Brain microvascular endothelial cell (primary cell): ENCODE results near the gene PLK3.
"Not testable (repeated sequence)": the region's sequence is repeated elsewhere in the genome, so short reads cannot be mapped to it uniquely, and the experiment has no call there.

ENCODE experiments used
- DNase-seq: peaks from one replicate; pipeline ENCODE4 v3.0.0-alpha.2; 2020
- H3K27ac ChIP-seq: fragments of 250-450 bp; sonication (Bioruptor Pico); 2 replicates; pipeline ENCODE4 v1.5.1; 2020; ENCODE audit warnings: mild to moderate bottlenecking, moderate library complexity
- H3K27me3 ChIP-seq: fragments of 250-450 bp; sonication (Bioruptor Pico); replicated peaks from 2 replicates; pipeline ENCODE4 v1.5.1; 2020; ENCODE audit warnings: mild to moderate bottlenecking
- H3K36me3 ChIP-seq: fragments of 250-450 bp; sonication (Bioruptor Pico); replicated peaks from 2 replicates; pipeline ENCODE4 v1.5.1; 2020; ENCODE audit warnings: mild to moderate bottlenecking
- H3K4me3 ChIP-seq: 2 replicates; pipeline ENCODE4 v1.5.1; 2011; ENCODE audit warnings: low read depth, mild to moderate bottlenecking, control low read depth, low read length, moderate library complexity
- in situ Hi-C: cut with HindIII; loops from 2 replicates; pipeline ENCODE4 v1.10.0; 2017; ENCODE audit warnings: low sequenced_read_pairs, low pct_ligation_motif_present
- TF ChIP-seq, protein P1 (sequence below): IDR thresholded peaks from 2 replicates; pipeline ENCODE4 v1.5.1; 2011; ENCODE audit warnings: low read depth, mild to moderate bottlenecking, moderate library complexity, low read length, control low read depth, inconsistent platforms; ENCODE audit errors: missing control alignments

Gene PLK3

DNA sequence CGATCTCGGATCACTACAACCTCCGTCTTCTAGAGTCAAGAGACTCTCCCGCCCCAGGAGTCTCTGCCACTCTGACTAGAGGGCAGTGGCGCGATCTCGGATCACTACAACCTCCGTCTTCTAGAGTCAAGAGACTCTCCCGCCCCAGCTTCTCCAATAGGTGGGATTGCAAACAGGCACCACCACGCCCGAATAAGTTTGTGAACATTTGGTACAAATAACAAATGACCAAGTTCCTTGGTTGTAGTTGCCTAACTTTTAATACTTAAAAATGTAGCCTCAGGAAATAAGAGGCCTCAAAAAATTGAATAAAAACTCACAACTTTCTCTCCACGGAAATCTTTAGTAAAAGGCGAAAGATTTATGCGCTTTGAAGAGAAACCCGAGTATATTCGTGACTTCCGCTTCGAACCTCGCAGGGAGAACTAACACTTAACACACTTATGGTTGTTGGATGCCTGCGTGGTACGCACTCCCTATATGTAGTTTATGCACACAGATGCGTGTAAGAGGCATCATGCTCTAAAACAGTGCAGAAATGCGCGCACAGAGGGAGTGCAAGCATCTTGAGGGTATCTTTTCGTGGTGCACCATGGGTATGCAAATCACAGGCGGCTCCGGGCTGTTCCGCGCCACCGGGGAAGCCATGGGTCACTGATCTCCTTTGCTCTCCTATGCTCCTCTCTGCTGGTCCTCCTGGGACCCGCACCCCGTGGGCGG is 19.6 kb downstream of the PLK3 start:
- peak; percentile 92 for DNase-seq
- TF ChIP-seq, protein P1, sequence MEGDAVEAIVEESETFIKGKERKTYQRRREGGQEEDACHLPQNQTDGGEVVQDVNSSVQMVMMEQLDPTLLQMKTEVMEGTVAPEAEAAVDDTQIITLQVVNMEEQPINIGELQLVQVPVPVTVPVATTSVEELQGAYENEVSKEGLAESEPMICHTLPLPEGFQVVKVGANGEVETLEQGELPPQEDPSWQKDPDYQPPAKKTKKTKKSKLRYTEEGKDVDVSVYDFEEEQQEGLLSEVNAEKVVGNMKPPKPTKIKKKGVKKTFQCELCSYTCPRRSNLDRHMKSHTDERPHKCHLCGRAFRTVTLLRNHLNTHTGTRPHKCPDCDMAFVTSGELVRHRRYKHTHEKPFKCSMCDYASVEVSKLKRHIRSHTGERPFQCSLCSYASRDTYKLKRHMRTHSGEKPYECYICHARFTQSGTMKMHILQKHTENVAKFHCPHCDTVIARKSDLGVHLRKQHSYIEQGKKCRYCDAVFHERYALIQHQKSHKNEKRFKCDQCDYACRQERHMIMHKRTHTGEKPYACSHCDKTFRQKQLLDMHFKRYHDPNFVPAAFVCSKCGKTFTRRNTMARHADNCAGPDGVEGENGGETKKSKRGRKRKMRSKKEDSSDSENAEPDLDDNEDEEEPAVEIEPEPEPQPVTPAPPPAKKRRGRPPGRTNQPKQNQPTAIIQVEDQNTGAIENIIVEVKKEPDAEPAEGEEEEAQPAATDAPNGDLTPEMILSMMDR: peak; percentile 21
- peak overlapping the region; percentile 99 for H3K27ac ChIP-seq
- no peaks in the 10 kb centered on the region for H3K27me3 ChIP-seq
- peak overlapping the region; percentile 65 for H3K4me3 ChIP-seq
- peaks cover 8% of the 10 kb centered on the region for H3K36me3 ChIP-seq
- in situ Hi-C loops: no loop called here

GRCh38 chr1:44820328-44821239 is 20.4 kb downstream of the PLK3 start:
- in situ Hi-C loops: no loop called here
- H3K27ac ChIP-seq: peak overlapping the region; percentile 99
- peaks cover 3% of the 10 kb centered on the region for H3K36me3 ChIP-seq

GRCh38 chr1:44821240-44821715 is 21.1 kb downstream of the PLK3 start:
- H3K27me3 ChIP-seq: no peaks in the 10 kb centered on the region
- no peaks in the 10 kb centered on the region for H3K36me3 ChIP-seq
- no peak overlapping the region for H3K4me3 ChIP-seq
- H3K27ac ChIP-seq: no peak overlapping the region
- TF ChIP-seq, protein P1: no peak
- in situ Hi-C loops: no loop called here
- no peak for DNase-seq

More at GRCh38 chr1:44820328-44821239, 20.4 kb downstream of the PLK3 start:
- TF ChIP-seq, protein P1: no peak
- Histone ChIP-seq H3K4me3 (peak overlapping the region; percentile 65), H3K27me3 (no peaks in the 10 kb centered on the region)
- DNase-seq: no peak

GRCh38 chr1:44822131-44822701 is 22.0 kb downstream of the PLK3 start:
- no peaks in the 10 kb centered on the region for H3K27me3 ChIP-seq
- H3K36me3 ChIP-seq: no peaks in the 10 kb centered on the region
- TF ChIP-seq, protein P1: no peak
- in situ Hi-C loops: no loop called here
- no peak for DNase-seq
- no peak overlapping the region for H3K27ac ChIP-seq
- no peak overlapping the region for H3K4me3 ChIP-seq

- in situ Hi-C loops: no loop called here
- Histone ChIP-seq H3K27me3 (no peaks in the 10 kb centered on the region), H3K4me3 (no peak overlapping the region), H3K27ac (no peak overlapping the region), H3K36me3 (no peaks in the 10 kb centered on the region)
- TF ChIP-seq, protein P1: no peak
- no peak for DNase-seq
Observed at GRCh38 chr1:44822981-44823451, 22.8 kb downstream of the PLK3 start.

DNA sequence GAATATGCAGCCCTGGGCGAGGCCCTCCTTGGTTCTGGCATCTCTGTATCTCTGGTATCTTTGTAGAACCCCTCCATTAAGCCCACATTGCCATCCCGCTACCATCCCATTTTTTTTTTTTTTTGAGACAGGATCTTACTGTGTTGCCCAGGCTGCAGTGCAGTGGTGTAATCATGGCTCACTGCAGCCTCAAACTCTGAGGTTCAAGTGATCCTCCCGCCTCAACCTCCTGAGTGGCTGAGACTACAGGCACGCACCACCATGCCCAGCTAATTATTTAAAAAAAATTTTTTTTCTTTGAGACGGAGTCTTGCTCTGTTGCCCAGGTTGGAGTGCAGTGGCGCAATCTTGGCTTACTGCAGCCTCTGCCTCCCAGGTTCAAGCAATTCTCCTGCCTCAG is 24.2 kb downstream of the PLK3 start:
- DNase-seq, H3K4me3 ChIP-seq, H3K27me3 ChIP-seq, H3K27ac ChIP-seq, H3K36me3 ChIP-seq, in situ Hi-C loops: not testable (repeated sequence)
